GM19468 (cell line): Measurements from ENCODE around the gene TRIM47.
A peak's percentile ranks its signal among the peaks of the same experiment; 100 is the strongest.

ENCODE experiments used
- ATAC-seq: cut with Tn5 transposase; IDR thresholded peaks from one replicate; pipeline ENCODE4 v1.9.1; 2021; ENCODE audit warnings: mild to moderate bottlenecking, moderate library complexity, moderate number of reproducible peaks; ENCODE audit not compliant: unreplicated experiment; ENCODE audit errors: extremely low read depth

TRIM47 gene

GRCh38 chr17:75848523-75849278 lies 29.7 kb downstream of the TRIM47 start:
- ATAC-seq = no peak

- ATAC-seq = no peak
Observed at GRCh38 chr17:75847614-75848522, 30.5 kb downstream of the TRIM47 start.

DNA sequence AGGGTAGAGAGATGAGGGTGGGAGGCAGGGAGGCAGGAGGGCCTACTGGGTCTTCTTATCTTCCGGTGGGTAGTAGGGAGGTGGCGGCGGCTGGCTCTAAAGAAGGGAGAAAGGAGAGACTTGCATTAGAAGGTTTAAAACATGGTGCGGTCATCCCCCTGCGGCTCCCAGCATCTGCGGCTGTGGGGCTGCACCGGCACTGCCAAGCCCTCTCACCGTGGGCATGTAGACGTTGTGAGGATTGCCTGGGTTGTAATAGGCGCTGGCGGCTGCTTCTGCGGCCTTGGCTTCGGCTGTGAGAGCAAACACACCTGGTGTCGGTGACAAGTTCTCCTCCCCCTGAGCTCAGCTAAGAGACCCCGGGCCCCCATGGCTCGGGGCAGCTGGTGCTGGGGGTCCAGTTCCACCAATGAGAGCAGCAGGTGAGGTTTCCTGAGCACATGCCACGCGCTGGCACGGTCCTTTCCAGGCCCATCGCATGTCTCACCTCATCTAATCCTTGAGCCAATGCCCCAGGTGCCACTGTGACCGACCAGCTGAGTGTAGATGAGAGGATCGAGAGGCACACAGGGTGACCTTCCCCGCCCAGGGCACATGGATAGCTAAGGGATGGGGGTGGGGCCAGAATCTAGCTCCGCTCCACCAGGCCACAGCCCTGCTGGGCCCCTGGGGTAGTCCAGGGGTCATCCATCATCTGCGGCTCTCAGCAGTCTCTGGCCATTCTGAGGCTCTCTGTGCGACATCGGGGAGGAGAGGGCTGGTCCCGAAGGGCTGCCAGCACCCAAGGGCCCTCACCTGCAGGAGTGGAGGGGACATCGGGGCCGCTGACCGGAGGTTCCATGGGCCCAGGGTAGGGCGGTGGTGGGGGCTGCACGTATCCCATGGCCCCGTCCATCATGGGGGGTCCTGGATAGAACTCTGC lies 31.4 kb downstream of the TRIM47 start:
- no peak for ATAC-seq

- ATAC-seq = no peak
Observed at GRCh38 chr17:75845933-75846691, 32.3 kb downstream of the TRIM47 start.

DNA sequence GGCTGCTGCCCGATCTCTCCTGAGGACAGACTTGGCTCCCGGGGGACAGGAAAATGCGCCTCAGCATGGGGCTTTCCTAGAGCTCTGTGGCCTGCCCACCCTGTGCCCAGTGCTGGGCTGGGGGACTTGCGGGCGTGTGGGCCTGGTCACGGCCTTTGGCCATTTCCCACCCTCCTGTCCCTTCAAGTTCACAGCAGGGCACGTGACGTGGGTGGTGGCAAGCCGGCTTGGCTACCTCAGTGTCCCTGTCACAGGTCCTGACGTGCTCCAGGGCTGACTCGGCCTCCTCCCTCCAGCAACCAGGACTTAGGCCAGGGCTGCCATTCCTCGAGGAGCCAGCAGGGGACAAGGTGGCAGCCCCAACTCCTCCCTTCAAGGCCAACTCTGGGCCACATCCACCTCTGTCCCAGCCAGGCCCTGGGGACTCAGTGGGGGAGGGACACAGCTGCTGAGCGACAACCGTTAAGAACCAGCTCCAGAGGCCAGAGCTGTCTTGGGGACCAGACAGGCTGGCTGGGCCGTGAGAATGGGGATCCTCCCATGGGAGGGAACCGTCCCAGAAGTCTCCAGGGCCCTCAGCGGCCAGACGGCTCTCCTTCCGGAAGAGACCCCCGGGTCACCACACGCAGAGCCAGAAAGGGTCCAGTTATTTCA lies 33.2 kb downstream of the TRIM47 start:
- ATAC-seq = peak; percentile 46

GRCh38 chr17:75844530-75845057 lies 33.8 kb downstream of the TRIM47 start:
- no peak for ATAC-seq

DNA sequence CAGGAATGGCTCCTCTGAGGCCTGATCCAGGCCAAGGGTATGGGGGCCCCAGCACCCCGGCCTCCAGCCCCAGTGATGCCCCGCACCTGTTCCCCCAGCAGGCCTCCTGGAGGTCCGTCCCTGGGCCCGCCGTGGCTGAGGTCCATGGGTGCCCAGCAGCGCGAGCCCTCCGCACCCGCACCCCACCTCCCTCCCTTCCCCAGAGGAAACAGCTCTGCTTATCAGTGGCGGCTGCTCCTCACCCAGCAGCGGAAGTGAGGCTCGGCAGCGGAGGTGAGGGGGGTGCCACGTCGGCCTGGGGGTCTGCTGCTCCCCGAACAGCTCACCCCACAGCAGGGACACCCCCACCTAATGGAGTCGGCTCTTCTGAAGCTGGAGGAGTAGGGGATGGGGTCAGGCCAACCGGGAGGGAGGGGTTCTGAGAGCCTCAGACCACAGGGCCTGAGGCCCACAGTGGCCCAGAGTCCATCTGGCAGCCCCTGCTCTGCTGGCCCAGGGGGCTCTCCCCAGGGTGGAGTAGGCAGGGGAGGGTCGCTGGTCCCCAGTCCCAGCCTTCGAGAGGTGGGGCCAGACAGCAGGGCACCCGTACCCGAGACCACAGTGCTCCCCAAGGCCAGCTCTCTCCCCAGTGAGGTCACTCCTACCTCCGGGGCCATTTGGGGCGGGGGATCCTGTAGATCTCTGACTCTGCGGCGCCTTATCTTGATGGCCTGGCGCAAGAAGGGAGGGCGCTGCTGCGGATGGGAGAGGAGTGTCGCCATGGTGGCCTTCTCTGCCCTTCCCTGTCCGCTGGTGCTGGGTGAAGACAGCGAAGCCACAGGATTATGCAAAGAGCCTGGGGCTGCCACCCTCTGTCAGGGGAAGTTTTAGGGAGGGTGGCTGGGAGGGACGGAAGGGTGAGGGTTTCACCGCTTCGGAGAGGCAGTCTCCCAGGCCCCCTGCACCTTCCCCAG lies 34.5 kb downstream of the TRIM47 start, which contains the start of gene UNC13D:
Gene UNC13D (minus strand): TSS at position 828 of the 953 bp plus-strand sequence. CDS start 67 bp downstream, at position 761.
- ATAC-seq = no peak

- no peak for ATAC-seq
Observed at GRCh38 chr17:75842963-75843576, 35.3 kb downstream of the TRIM47 start.

DNA sequence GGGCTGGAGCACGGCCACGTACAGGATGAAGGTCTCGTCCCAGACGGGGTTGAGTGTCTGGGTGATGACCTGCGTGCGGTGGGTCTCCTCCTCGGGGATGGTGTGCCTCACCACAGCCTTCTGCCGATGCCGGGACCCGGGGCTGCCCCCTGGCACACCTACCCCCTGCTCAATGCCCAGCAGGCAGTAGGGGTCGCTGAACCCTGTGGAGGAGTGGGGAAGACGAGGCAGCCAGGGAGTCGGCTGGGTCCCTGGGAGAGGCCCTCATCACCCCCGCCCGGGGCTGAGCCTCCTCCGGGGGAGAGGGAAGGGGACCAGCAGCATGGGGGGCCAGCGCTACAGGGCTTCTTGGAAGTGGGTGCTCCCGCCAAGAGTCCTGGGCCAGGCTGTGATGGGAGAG lies 36.0 kb downstream of the TRIM47 start:
- no peak for ATAC-seq

GRCh38 chr17:75840799-75841164 lies 37.6 kb downstream of the TRIM47 start:
- ATAC-seq = no peak

DNA sequence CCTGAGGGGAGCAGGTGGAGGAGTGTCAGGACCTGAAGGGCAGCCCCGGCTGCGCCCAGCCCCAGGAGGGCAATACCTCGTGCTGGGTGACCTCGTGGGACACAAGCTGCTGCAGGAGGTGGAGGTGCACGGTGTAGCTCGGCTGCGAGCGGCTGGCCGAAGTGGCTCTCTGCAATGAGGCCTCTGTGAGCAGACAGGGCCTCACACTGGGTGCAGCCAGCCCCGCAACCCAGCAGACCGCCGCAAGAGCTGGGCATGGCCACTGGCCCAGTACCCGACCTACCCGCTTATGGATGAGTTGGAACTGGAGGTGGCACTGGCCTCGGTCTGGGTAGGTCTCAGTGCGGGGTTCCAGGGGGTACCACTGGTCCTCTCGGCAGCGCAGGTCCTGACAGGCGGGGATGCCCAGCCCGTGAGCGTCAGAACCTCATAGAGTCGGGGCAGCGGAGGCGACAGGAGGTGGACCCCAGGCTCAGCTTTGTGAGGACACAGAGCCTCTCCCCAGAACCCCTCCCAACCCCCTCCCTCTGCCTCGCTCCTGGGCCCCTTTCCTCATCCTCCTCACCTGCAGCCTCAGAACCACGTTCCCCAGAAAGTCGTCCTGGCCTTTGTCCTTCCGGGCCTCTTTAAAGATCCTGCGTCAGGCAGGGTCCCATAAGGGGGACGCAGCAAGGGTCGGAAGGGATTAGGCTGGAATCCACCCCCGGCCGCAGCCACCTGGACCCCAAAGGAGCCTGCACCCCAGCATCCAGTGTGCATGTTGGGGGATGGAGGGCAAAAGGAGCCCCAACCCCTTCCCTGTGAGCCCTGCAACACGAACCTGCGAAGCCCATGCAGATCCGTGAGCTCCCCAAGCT lies 38.2 kb downstream of the TRIM47 start:
- ATAC-seq = no peak

DNA sequence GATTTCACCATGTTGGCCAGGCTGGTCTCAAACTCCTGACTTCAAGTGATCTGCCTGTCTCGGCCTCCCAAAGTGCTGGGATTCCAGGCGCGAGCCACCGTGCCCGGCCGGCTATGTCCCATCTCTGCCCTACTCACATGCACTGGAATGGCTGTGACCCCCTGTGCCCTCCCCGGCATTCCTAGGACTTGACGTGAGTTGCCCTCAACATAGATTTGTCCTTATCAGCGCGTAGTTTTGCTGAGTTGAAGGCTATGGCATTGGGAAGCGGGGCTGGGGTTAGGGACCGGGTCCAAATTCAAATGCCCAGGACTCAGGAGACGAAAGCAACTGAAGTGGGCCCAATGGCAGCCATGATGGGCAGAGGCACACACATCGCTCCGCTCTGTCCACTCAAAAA lies 40.0 kb downstream of the TRIM47 start:
- ATAC-seq = no peak

DNA sequence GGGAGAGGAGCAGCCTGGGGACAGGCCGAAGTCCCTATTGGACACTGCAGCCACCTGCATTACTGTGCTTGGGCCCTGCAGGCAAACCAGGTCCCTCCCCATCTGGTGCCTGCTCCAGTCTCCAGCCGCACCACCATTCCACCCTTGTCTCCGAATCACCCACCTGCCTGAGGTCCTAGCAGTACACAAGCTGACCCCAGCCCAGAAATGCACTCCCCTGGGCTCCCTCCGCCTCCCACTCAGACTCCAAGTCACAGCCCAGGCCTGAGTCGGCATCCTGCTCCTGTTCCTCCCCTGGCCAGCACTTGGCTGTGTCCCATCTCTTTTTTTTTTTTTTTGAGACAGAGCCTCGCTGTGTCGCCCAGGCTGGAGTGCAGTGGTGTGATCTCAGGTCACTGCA lies 40.5 kb downstream of the TRIM47 start:
- ATAC-seq = no peak

DNA sequence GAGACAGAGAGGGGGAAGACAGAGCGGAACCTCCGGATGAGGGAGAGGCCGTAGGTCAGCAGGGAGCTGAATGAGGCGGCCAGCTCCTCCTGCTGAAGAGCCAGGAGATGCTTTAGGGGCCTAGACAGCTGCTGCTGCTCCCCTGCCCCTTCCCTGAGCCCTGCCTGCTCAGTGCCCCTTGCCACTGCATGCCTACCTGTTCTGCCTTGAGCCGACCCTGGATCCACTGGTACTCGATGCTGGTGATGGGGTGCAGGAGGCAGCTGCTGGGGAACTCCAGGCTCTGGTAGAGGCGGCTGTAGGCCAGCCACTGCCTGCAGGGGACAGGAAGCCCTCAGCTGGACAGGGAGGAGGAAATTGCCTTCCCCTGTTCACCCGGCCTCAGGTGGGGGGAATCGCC lies 41.8 kb downstream of the TRIM47 start:
- ATAC-seq = no peak

GRCh38 chr17:75835654-75835987 lies 42.8 kb downstream of the TRIM47 start:
- ATAC-seq = no peak

DNA sequence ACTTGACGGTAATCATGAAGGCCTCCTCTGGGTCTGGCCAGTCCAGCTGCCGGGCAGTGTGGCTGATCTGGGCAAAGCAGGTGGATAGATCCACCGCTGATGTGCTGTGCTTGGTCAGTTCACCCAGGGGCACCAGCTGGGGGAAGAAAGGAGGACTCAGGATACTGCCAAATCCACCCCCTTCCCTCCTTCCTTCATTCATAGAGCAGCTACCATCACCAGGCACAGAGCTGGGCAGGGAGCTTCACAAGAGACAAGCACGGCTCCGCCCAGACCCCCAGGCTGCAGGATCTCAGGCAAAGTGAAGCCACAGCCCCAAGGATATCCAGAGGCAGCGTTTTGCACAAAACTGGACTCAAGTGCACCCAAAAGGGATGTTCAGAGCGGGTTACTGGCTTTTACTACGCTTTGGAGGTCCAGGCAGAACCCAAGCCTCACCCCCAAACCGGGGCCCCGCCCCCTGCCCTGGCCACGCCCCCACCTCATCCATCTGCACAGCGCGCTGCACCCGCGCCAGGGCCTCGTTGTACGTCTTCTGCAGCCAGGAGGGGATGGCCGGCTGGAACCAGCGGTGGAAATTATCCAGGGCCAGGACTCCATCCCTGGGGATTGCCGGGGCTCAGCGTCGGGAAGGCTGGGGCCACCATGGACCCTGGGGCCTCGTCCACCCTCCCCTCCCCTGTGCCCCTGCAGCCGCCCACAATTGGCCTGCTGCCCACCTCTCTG lies 43.3 kb downstream of the TRIM47 start:
- no peak for ATAC-seq
